COLO829 (cell line): ENCODE results near the gene DGKA.
A peak's percentile ranks its signal among the peaks of the same experiment; 100 is the strongest.
"Not testable (repeated sequence)": the region's sequence is repeated elsewhere in the genome, so short reads cannot be mapped to it uniquely, and the experiment has no call there.

Experiments used
- DNase-seq: peaks from one replicate; pipeline ENCODE4 v3.0.0; 2012; ENCODE audit warnings: low spot score

The DGKA gene

DNA sequence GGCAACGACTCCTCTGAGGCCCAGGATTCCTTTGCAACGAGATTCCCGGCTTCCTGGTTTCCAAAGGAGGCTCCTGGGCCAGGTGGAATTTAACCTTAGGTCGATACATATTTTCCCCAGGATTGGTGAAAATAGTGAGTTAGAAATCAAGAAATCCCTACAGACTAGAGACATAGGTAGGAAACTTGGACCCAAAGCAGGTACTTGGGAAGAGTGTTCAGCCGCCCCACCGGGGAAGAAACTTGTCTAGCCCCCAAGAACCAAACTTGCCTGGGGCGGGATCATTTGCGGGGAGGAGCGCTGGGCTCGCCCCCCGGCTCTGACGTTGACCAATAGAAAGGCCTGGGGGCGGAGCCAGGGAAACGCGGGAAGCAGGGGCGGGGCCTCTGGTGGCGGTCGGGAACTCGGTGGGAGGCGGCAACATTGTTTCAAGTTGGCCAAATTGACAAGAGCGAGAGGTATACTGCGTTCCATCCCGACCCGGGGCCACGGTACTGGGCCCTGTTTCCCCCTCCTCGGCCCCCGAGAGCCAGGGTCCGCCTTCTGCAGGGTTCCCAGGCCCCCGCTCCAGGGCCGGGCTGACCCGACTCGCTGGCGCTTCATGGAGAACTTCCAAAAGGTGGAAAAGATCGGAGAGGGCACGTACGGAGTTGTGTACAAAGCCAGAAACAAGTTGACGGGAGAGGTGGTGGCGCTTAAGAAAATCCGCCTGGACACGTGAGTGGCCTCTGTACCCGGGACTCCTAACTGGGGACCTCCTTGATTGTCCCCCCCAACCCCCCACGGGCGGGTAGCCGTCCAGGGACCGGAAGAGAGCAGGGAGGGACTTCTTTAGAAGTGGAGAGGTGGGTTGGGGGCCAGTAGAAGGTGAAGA lies 35.7 kb downstream of the DGKA start, which contains the start of gene CDK2:
Gene CDK2 (plus strand): TSS at position 423 of the 874 bp plus-strand sequence. CDS start 179 bp downstream, at position 602.
- peak; percentile 86 for DNase-seq

DNA sequence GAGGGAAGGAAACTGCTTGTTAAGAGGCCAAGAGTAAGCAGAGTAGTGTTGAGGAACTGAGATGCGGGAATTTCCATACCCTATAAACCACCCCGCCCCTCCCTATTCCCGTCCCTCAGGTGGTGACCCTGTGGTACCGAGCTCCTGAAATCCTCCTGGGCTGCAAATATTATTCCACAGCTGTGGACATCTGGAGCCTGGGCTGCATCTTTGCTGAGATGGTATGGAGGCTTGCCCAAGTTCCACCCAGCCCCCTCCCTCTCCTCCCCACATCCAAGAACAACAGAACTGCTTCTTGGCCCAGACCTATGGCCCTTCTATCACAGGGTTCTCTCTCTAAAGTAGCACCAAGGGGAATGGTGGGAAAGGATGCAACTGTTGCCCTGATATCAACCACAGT lies 38.4 kb downstream of the DGKA start:
- DNase-seq = no peak

DNA sequence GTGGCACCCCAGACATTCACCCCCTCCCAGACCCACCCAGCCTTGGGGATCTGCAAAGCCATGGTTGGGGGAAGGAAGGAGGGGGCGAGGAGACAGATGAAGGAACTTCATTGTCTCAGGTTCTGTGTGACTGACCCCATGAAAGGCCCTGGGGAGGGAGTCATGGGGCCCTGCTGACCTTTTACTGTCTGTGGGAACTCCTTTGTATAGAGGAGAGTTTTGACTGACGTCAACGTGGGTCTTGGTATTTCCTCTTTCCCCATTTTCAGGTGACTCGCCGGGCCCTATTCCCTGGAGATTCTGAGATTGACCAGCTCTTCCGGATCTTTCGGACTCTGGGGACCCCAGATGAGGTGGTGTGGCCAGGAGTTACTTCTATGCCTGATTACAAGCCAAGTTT lies 39.8 kb downstream of the DGKA start:
- peak; percentile 71 for DNase-seq

DNA sequence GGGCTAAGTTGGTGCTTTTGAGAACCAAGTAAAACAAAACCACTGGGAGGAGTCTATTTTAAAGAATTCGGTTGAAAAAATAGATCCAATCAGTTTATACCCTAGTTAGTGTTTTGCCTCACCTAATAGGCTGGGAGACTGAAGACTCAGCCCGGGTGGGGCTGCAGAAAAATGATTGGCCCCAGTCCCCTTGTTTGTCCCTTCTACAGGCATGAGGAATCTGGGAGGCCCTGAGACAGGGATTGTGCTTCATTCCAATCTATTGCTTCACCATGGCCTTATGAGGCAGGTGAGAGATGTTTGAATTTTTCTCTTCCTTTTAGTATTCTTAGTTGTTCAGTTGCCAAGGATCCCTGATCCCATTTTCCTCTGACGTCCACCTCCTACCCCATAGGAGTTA lies 41.1 kb downstream of the DGKA start:
- no peak for DNase-seq

DNA sequence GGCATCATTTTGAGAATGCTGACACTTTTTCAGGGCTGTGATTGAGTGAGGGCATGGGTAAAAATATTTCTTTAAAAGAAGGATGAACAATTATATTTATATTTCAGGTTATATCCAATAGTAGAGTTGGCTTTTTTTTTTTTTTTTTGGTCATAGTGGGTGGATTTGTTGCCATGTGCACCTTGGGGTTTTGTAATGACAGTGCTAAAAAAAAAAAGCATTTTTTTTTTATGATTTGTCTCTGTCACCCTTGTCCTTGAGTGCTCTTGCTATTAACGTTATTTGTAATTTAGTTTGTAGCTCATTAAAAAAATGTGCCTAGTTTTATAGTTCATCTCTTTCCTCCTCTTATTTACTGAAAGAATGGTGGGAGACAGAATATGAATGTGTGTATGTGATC lies 41.5 kb downstream of the DGKA start:
- no peak for DNase-seq

DNA sequence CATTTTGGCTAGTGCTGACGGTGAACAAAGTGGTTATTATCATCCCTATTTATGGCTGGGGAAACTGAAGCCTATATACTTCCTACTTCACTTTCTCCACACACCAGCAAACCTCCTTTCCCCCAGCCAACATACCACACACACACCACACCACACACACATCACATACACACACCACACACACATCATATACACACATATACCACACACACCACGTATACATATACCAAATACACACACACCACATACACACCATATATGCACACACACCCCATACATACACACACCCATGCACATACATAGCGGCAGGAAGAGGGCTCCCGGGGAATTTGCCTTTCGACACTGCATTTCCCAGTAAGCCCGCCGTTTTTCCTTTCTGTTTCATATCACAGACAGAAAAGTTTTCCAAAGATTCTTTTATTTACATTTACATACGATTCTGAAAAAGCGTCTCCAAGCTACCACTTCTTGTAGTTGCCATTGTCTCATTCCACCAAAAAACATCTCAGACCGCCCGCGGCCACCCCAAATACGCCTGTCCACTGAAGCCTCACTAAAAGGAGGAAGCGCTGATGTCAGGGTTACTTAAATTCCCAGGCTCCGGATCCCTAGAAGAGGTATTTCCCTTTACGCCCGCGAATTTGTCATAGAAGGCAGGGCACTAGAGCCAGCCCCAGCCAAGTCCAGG lies 42.1 kb downstream of the DGKA start:
- DNase-seq = no peak

DNA sequence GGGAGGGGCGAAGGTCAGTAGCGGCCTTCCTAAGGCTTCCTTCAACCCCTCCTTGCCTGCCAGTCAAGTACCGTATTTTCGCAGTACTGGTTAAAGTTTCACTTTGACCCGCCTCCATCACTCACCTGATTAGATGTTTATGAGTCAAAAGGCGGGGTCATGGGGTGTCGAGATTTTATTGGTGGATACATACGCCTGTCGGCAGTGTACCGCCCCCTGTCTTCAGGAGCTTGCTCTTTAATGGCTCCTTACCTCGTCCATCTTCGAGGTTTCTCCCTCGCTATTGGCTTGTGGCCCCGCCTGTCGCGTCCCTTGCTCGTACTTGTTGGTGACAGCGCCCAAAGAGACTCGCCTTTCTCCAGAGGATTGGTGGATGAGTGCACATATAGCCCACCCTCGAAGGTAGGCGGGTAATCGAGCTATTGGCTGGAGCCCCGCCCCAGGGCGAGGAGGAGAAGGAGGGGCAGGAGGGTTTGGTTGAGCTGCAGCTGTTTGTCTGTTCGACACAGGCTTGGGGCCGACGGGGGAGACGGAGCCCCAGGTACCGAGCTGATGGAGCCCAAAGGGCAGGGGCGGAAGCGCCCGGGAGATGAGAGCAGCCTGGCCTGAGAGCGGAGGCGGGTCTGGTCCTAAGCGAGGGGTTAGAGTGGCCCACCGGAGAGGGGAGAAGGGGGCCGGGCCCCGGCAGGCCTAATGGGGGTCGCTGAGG lies 42.8 kb downstream of the DGKA start, which contains the start of gene RAB5B:
Gene RAB5B (plus strand): TSS at position 480 of the 709 bp plus-strand sequence. CDS start 12,883 bp downstream, outside the sequence.
- DNase-seq = peak; percentile 95

DNA sequence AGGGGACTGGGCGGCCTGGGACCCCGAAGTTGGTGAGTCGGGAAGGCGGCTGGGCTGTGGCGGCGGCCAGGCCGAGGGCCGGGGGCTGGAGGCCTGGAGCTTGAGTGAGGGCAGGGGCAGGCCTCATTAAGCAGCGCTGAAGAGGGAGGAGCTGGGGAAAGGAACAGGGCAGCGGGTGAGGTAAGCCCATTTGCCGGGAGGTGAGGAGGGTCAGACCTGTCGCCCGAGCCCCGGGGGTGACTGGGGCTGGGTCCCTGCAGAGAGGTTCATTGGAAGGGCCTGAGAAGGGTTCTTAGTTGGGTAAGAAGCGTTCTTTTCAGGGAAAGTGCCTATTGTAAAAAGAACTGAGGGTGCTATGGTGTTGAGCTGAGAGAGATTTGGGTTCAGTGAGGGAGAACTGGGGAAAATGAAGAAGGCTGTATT lies 43.4 kb downstream of the DGKA start:
- no peak for DNase-seq

DNA sequence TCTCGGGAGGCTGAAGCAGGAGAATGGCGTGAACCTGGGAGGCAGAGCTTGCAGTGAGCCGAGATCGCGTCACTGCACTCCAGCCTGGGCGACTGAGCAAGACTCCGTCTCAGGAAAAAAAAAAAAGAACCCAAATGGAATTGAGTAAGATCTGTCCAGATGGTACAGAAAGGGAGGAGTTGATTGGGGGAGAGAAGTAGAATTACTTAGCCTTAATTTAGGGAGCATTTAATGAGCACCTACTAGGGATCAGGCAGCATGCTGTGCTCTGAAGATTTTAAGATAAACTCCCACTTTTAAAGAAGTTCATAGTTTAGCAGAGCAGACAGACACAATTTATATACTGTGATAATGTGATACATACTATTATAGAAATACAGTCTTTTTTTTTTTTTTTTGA lies 47.4 kb downstream of the DGKA start:
- no peak for DNase-seq

DNA sequence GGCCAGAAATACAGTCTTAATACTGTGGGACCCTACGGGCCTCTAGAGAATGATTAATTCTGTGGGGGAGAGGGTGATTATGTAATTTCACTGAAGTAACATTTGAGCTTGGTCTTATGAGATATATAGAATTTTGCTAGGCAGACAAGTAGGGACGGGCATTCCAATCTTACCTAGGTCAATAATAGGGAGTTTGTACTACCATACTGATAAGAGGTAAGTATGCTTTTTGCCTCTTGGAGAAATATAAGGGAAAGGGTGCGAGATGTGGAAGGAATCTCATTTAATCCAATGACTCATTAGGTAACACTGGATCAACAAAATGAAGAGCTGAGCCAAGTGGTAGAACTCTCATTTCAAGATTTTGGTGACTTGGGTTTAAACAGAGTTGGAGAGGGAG lies 48.1 kb downstream of the DGKA start:
- DNase-seq = no peak

DNA sequence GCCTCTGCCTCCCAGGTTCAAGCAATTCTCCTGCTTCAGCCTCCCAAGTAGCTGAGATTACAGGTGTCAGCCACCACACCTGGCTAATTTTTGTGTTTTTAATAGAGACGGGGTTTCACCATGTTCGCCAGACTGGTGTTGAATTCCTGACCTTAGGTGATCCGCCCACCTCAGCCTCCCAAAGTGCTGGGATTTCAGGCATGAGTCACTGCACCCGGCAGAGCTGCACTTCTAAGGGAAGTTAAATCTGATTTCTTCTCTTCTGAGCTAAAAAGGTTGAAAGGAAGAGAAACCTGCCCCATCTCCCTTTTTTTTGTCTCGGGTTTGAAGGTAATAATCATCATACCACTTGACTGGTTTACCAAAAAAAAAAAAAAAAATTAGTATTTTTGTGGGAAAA lies 50.9 kb downstream of the DGKA start:
- not testable (repeated sequence) for DNase-seq

DNA sequence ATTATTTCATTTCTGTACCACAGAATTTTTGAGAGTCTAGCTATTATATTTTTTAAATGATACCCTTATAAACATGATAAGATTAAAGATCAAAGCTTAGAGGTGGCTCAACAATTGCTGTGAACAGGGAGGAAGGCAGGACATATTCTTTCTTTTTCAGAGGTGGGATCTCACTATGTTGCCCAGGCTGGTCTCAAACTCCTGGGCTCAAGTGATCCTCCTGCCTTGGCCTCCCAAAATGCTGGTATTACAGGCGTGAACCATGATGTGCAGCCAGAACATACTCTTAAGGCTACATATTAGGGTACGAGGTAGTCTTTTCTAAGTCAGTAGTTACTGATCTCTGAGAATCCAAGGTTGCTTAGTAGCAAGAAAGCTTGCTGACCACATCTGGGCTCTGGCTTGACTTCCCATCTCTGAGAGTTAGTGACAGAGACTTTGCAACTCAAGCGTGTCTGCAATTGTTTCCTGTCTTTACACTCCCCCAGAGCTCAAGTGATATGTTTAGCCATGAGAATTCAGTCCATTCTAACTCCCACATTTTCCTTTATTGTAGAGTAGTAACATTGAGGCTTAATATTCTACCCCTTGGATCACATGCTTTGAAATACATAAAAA lies 51.5 kb downstream of the DGKA start:
- DNase-seq = no peak

DNA sequence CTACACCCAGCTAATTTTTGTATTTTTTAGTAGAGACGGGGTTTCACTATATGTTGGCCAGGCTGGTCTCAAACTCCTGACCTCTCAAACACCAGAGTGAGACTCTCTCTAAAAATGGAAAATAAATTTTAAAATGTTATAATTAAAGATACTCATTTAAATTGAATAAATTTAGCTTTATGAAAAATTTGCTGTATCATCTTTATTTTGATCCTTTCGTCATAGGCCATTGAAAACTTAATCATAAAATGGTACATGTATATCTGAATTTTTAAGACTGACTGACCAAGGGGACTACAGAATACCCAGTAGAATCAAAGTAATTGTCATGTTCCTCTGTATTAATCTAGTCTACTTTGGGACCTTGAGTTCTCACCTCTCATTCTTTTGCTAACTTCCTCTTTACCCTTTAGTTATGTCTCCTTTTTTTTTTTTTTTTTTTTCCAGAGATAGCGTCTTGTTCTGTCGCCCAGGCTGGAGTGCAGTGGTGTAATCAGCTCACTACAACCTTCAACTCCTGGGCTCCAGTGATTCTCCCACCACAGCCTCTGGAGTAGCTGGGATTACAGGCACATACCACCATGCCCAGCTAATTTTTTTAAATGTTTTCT lies 52.4 kb downstream of the DGKA start:
- no peak for DNase-seq

DNA sequence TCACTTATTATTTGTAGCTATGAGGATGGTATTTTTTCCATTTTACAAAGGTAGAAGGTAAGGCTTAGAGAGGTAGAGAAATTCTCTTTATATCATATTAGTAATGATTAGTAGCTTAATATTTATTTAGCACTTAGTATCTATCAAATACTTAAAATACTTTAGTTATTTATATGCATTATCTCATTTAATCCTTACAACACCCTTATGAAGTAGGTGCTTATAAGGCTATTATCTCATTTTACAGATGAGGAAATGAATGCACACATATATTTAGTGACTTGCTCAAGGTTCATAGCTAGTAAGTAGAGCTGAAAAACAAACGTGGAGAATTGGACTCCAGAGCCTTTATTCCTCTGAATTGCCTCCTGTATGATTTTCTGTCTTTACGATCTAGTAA lies 53.9 kb downstream of the DGKA start:
- no peak for DNase-seq

DNA sequence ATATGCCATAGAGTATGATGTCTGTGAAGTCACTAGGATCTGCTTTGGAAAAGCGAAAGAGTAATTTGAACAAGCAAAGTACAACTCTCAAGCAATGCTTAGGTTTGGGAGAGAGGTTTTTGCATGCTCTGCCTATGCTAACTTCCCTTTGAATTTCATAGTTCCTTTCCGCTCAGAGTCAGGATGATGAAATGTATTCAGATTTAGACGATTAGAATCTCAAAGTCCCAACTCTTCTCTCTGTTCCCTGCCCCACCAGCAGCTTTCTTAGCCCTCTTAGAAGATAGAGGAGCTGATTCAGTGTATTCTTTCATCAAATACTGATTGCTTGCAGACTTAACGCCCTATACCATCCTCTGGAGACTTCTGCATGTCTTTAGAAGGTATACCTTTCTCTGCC lies 54.4 kb downstream of the DGKA start:
- no peak for DNase-seq

DNA sequence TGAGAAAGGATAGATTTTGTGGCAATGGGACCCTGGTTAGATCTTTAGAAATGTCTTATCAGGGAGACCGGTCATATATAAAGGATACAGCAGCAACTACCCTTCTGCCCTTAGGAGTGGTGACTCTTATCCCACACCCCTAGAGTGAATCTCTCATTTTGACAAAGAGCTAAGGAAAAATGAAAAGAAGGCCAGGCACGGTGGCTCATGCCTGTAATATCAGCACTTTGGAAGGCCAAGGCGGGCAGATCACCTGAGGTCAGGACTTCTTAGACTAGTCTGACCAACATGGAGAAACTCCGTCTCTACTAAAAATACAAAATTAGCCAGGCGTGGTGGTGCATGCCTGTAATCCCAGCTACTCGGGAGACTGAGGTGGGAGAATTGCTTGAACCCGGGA lies 55.0 kb downstream of the DGKA start:
- DNase-seq = not testable (repeated sequence)

DNA sequence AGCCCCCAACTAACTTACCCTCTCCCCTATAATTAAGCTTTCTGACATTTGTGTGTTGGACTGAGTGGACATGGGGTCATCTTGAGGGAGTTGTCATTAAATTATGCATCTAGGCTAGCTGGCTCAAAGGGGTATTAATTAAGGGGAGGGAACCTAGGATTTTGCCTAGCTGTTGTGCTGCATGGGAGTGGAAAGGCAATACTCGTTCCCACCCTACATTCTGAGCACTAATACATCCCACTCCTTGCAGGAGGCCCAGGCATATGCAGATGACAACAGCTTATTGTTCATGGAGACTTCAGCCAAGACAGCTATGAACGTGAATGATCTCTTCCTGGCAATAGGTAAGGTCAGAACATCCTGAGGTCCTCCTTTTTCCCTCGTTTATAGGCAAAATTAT lies 60.1 kb downstream of the DGKA start:
- no peak for DNase-seq

DNA sequence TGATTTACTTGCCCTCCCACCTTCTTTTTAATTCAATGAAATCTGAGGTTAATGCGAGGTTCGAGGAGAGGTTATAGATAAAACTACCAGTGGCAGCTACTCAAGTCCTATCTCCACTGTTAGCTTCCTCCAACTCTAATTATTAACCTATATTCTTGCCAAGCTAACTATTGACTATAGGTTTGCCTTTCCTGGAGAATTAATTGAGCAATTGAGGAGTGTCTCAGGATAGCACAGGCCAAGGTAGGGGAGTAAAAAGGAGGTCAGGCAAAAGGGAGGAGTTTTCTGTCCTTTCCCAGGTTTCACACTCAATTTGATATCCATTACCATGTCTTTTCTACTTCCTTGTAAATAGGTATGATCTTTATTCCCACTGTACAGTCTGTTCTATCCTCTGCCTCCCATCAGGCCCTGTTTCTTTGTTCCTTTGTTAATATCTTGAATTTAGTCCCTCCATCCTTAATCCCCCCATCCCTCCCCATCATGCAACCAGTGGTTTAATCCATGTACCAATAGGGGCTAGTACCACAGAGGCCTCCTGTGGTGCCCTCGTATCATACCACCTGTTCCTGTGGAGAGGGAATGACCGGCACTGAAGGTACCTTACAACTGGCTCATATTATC lies 62.4 kb downstream of the DGKA start:
- no peak for DNase-seq

DNA sequence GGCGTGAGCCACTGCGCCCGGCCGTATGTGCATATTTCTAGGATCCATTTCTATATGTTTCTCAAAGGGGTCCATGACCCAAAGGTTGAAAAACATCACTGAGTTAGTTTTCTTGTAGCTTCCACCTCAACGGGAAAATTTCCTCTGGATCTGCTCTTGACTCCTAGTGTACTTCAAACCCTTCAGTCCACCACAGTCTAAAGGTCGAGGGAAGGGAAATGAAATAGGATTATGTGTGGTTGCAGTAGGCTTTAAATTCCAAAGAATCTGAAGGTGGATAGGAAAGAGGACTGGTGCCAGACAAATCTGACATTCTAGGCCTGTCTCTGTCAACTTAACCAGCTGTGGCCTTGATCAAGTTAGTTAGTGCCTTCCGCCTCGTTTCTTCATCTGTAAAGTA lies 64.4 kb downstream of the DGKA start:
- DNase-seq = no peak

DNA sequence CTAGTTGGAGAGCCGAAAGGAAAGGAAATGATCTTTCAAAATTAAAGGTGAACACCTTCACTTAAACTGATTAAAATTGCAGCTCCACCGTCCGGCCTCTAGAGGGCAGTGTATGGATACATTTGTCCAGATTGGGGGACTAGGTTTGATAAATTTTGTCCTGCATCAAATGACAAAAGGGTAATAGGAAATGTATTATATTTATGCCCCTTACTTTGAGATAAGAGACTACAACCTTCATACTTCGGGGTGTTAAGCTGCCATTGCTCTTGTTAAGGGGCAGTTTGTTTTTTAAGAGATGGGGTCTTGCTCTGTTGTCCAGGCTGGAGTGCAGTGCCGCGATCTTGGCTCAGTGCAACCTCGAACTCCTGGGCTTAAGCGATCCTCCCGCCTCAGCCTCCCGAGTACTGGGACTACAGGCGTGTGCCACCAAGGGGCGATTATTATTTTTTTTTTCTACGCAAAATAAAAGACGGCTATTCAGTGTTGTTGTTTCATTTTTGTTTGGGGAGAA lies 65.3 kb downstream of the DGKA start:
- peak; percentile 64 for DNase-seq
